GM12864 (cell line): Measurements from ENCODE around the gene LARP6.
A peak's percentile ranks its signal among the peaks of the same experiment; 100 is the strongest.
"Not testable (repeated sequence)": the region's sequence is repeated elsewhere in the genome, so short reads cannot be mapped to it uniquely, and the experiment has no call there.

Source experiments
- DNase-seq: peaks from one replicate; pipeline ENCODE4 v3.0.0-alpha.2; 2011; ENCODE audit warnings: low read depth
- H3K4me3 ChIP-seq: 2 replicates; pipeline ENCODE4 v1.5.1; 2011; ENCODE audit warnings: mild to moderate bottlenecking, low read depth, low read length, control low read depth
- TF ChIP-seq, protein P1 (sequence below): IDR thresholded peaks from 2 replicates; pipeline ENCODE4 v1.5.1; 2011; ENCODE audit warnings: low read depth, mild to moderate bottlenecking, moderate library complexity, low read length, control low read depth, inconsistent platforms; ENCODE audit errors: missing control alignments

Gene LARP6

DNA sequence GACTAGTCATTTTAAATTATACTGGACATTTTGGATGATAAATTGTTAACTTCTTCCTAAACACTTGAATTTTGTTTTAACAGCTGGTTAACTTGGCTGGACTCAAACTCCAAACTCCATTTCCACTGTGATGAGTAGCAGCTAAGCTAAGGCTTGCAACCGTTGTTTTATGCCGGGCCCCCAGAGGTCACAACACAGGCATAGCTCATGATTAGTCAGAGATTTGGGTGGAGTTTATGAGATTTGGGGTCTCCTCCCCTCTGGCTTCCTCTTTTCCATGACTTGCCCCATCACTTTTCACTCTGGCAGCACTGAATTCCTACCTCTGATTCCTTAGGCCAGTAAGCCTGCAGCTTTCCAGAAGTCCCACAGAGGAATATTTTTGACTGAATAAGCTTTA lies 25.4 kb upstream of the LARP6 start:
- no peak for DNase-seq
- no peak overlapping the region for H3K4me3 ChIP-seq
- TF ChIP-seq, protein P1, sequence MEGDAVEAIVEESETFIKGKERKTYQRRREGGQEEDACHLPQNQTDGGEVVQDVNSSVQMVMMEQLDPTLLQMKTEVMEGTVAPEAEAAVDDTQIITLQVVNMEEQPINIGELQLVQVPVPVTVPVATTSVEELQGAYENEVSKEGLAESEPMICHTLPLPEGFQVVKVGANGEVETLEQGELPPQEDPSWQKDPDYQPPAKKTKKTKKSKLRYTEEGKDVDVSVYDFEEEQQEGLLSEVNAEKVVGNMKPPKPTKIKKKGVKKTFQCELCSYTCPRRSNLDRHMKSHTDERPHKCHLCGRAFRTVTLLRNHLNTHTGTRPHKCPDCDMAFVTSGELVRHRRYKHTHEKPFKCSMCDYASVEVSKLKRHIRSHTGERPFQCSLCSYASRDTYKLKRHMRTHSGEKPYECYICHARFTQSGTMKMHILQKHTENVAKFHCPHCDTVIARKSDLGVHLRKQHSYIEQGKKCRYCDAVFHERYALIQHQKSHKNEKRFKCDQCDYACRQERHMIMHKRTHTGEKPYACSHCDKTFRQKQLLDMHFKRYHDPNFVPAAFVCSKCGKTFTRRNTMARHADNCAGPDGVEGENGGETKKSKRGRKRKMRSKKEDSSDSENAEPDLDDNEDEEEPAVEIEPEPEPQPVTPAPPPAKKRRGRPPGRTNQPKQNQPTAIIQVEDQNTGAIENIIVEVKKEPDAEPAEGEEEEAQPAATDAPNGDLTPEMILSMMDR = no peak

DNA sequence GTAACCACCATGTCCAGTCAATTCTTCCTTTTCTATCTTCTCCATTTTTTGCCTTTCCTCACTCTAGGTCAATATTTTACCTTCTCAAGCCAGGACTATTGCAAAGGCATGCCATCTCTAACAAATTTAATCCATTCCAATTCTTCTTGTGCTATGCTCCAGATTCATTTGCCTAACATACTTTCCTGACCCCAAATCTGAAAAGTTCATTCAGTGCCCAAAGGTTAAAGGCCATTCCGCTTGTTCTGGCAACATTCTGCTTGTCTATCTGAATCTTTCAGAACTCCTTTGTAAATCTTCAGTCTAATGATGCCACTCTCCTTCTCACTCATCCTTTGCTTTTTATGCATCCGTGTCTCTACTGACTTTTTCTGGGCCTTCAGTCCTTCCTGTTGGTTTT lies 22.7 kb upstream of the LARP6 start:
- no peak overlapping the region for H3K4me3 ChIP-seq
- TF ChIP-seq, protein P1 = no peak
- no peak for DNase-seq

DNA sequence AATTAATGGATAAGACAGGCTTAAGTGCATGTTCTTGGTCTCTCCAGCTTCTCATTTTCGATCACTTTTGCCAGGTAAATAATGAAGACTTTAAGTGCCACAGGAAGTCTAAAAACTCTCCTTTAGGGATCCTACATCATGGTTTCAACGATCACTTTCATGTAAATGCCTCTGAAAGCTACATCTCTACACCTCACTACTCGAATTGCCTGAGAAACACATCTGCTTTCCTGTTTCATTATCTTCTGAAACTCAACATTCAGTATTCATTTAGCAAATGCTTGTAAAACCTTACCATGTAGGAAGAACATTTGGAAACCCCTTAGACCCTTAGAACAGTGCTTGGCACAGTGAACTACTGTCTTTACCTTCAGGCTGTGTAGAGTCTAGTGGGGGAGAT lies 22.1 kb upstream of the LARP6 start:
- H3K4me3 ChIP-seq = no peak overlapping the region
- TF ChIP-seq, protein P1 = no peak
- DNase-seq = no peak

DNA sequence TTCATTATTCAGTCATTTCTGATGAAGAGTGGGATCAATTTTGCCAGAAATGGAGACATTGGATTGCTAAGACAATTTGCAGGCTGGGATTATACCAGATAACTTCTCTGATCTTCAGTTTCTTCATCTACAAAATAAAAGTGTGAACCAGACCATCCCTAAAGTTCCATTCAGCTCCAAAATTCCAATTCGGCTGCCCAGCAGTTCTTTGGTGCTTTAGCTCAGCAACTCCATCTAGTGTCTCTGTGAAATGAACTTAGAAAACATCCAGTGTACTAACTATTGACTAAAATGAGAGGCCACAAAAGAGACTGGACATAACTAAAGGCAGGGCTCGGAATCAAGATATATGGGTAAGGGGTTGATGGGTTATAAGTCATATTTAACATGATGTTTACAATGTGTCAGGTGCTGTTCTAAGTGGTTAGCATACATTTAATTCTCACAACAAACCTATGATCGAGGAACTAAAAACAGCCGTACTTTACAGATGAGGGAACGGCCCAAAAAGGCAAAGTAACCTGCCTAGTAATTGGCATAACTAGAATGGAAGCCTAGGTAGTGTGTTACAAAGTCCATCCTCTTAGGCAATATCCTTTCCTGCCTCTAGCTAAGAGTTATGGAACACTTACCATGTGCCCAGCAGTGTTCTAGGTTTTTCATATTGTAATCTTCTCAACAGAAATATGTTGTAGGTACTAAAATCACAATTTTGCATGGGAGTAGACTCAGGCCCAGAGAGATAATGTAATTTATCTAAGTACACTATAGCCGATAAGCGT lies 21.2 kb upstream of the LARP6 start:
- DNase-seq = no peak
- H3K4me3 ChIP-seq = no peak overlapping the region
- TF ChIP-seq, protein P1 = peak; percentile 16

DNA sequence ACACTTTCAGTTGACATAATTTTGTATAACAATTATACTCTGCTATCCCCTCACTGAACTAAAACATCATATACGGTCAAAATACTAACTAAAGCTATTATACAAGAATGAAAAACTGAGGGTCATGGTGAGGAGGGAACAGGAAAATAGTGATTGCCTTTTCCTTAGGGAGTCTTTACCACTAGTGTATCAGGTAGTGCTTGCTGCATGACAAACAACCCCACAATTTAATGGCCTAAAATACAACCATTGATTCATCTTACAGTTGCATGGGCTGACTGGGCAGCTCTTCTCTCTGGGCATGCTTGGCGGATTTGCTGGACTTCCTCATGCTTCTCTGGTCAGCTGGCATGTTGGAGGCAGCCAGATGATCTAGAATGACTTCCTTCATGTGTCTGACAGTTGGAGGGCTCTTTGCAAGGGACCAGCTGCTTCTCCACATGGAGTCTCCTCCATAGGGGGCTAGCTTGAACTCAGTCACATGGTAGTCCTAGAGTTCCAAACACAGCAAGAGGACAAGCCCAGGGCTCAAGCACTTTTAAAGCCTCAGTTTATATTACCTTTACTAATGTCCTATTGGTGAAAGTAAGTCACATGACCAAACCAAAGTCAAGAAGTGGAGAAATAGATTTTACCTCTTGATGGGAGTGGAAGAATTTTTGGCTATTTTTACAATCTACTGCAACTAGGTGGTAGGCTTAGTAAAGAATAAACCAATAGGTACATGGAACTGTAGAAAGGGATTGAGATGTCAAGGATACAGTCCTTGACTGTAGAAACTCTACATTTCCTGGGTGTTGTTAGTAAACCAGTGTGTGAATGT lies 19.5 kb upstream of the LARP6 start:
- TF ChIP-seq, protein P1 = no peak
- no peak overlapping the region for H3K4me3 ChIP-seq
- DNase-seq = no peak

DNA sequence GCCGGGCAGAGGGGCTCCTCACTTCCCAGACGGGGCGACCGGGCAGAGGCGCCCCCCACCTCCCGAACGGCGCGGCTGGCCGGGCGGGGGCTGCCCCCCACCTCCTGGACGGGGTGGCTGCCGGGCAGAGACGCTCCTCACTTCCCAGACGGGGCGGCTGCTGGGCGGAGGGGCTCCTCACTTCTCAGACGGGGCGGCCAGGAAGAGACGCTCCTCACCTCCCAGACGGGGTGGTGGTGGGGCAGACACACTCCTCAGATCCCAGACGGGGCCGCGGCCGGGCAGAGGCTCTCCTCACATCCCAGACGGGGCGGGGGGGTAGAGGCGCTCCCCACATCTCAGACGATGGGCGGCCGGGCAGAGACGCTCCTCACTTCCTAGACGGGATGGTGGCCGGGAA lies 17.5 kb upstream of the LARP6 start:
- DNase-seq, H3K4me3 ChIP-seq: not testable (repeated sequence)

DNA sequence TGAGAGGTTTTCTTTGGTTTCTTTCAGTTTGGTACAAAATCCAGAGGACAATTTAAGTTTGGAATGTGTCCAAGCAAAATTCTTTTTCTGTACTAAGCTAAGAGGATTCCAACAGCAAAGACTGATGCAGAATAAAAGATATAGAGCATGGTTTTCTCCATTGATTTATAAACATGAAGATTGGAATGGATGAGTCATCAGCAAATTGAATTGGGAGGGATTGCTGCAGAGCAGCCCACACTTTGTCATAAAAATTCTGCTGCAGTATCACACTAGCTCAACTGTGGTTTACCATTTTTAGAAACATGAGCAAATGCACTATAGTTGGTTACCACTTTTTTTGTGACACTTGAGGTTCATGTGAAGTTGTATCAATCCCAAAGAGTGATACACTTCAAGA lies 16.1 kb upstream of the LARP6 start:
- no peak for DNase-seq
- TF ChIP-seq, protein P1 = no peak
- no peak overlapping the region for H3K4me3 ChIP-seq
